Gastrocnemius medialis (tissue), 4 donors: Measurements from ENCODE around the gene ZBTB47.

ENCODE experiments used
- CTCF ChIP-seq, 5 experiments: fragments of 450-650 bp in 3 of 5; fragments of 200-600 bp in 2 of 5; sonication (generic) in 2 of 5; IDR thresholded peaks in 4 of 5; conservative IDR thresholded peaks in 1 of 5; 1 replicate in 4 of 5; 2 replicates in 1 of 5; pipeline ENCODE4 v1.5.1; 2016 to 2019; ENCODE audit warnings: antibody characterized with exemption in 5 of 5, mild to moderate bottlenecking in 3 of 5, moderate library complexity in 3 of 5
- POLR2A ChIP-seq, 2 donors: fragments of 450-650 bp; IDR thresholded peaks; one replicate each; pipeline ENCODE4 v1.6.1; 2017; ENCODE audit warnings: antibody characterized with exemption in 2 of 2, mild to moderate bottlenecking in 2 of 2, moderate library complexity in 2 of 2

GRCh38 chr3:42692667-42693529 lies 39.4 kb downstream of the ZBTB47 start:
- TF ChIP-seq CTCF (IDR thresholded peaks at IDR 0.05 in 4 of 5, conservative IDR thresholded peaks at IDR 0.05 in 1 of 5) (no peak), POLR2A (IDR thresholded peaks at IDR 0.05) (no peak)
